HepG2 (cell line): ENCODE data around the gene RASSF7.
A peak's percentile ranks its signal among the peaks of the same experiment; 100 is the strongest.

Source experiments
- ARID5B ChIP-seq: IDR thresholded peaks from 2 replicates; pipeline ENCODE4 v1.4.0; 2020; ENCODE audit warnings: mild to moderate bottlenecking, missing genetic modification reagents
- MAFF ChIP-seq: IDR thresholded peaks from 2 replicates; pipeline ENCODE4 v1.6.1; 2011; ENCODE audit warnings: low read depth, low read length, improper control_type of control experiment
- RNF2 ChIP-seq: fragments of 450-650 bp; conservative IDR thresholded peaks from 2 replicates; pipeline ENCODE4 v1.6.1; 2016; ENCODE audit warnings: low read depth
- TAF1 ChIP-seq: sonication (generic); formaldehyde crosslinking; IDR thresholded peaks from 2 replicates; pipeline ENCODE4 v1.4.0; 2020; ENCODE audit warnings: missing genetic modification reagents

- TF ChIP-seq RNF2, result no peak
- TF ChIP-seq ARID5B (CRISPR knock-in tag), result peak; percentile 82
- TF ChIP-seq TAF1 (CRISPR knock-in tag), result no peak
- peak; percentile 48 for TF ChIP-seq MAFF
Observed at GRCh38 chr11:587978-588380, 27.2 kb downstream of the RASSF7 start.
